Hepatocyte (in vitro differentiated cells): ENCODE data around the gene LRMDA. TPM values are rescaled to one million over a fixed set of nuclear protein-coding genes. Genes with fewer than 3 reads are reported as not detected.

Experiments used
- DNase-seq: peaks from one replicate; pipeline ENCODE4 v3.0.0-alpha.2; 2016; ENCODE audit warnings: low spot score
- H2AFZ ChIP-seq: fragments of 200-600 bp; sonication (generic); 2 replicates; pipeline ENCODE4 v1.6.0; 2016; ENCODE audit warnings: antibody characterized with exemption, mild to moderate bottlenecking
- H3K27ac ChIP-seq: fragments of 200-600 bp; sonication (generic); 2 replicates; pipeline ENCODE4 v1.5.1; 2016; ENCODE audit warnings: mild to moderate bottlenecking
- H3K27me3 ChIP-seq: fragments of 200-600 bp; sonication (generic); 2 replicates; pipeline ENCODE4 v1.6.1; 2016
- H3K36me3 ChIP-seq: fragments of 200-600 bp; sonication (generic); replicated peaks from 2 replicates; pipeline ENCODE4 v1.5.1; 2016; ENCODE audit warnings: low read depth; ENCODE audit not compliant: insufficient read depth
- H3K4me1 ChIP-seq: fragments of 200-600 bp; sonication (generic); 2 replicates; pipeline ENCODE4 v1.5.1; 2016; ENCODE audit warnings: mild to moderate bottlenecking, moderate library complexity; ENCODE audit not compliant: insufficient read depth
- H3K4me2 ChIP-seq: fragments of 200-600 bp; sonication (generic); 2 replicates; pipeline ENCODE4 v1.6.0; 2016
- H3K4me3 ChIP-seq: fragments of 200-600 bp; sonication (generic); 2 replicates; pipeline ENCODE4 v1.5.1; 2016; ENCODE audit warnings: mild to moderate bottlenecking
- H3K79me2 ChIP-seq: fragments of 200-600 bp; sonication (generic); 2 replicates; pipeline ENCODE4 v1.6.0; 2017; ENCODE audit warnings: mild to moderate bottlenecking
- H3K9me2 ChIP-seq: fragments of 200-600 bp; sonication (generic); replicated peaks from 2 replicates; pipeline ENCODE4 v1.6.0; 2017; ENCODE audit warnings: mild to moderate bottlenecking; ENCODE audit not compliant: insufficient read depth
- H3K9me3 ChIP-seq: fragments of 200-600 bp; sonication (generic); 2 replicates; pipeline ENCODE4 v1.5.1; 2016; ENCODE audit warnings: low read depth, mild to moderate bottlenecking
- H4K20me1 ChIP-seq: fragments of 200-600 bp; sonication (generic); 2 replicates; pipeline ENCODE4 v1.6.0; 2016; ENCODE audit warnings: mild to moderate bottlenecking; ENCODE audit not compliant: insufficient read depth, poor library complexity, severe bottlenecking
- CTCF ChIP-seq: fragments of 200-600 bp; sonication (generic); IDR thresholded peaks from 2 replicates; pipeline ENCODE4 v1.5.1; 2016; ENCODE audit warnings: antibody characterized with exemption, mild to moderate bottlenecking; ENCODE audit not compliant: poor library complexity
- EZH2 ChIP-seq: fragments of 200-600 bp; sonication (generic); IDR thresholded peaks from 2 replicates; pipeline ENCODE4 v1.6.1; 2016; ENCODE audit warnings: antibody characterized with exemption, mild to moderate bottlenecking, borderline replicate concordance
- EZH2phosphoT487 ChIP-seq: fragments of 200-600 bp; sonication (generic); IDR thresholded peaks from one replicate; pipeline ENCODE4 v1.6.1; 2018; ENCODE audit warnings: antibody characterized with exemption, mild to moderate bottlenecking, low read depth, moderate library complexity; ENCODE audit not compliant: unreplicated experiment, severe bottlenecking
- WGBS: methylation state at CpG from one replicate; pipeline ENCODE4 v1.1.6; 2016; ENCODE audit warnings: low lambda C conversion rate; ENCODE audit errors: missing lambda C conversion rate; 5-methylcytosine and 5-hydroxymethylcytosine counted together
- polyA plus RNA-seq: library from polyadenylated mRNA; unstranded; fragments of >200 nt; fragmentation: Nextera tagmentation; extraction: Ambion mirVana; gene quantifications from 2 replicates; pipeline ENCODE4 v1.2.1, GENCODE V29; 2016
- total RNA-seq: library from RNA; depleted of rRNA; stranded (reverse); fragments of >200 nt; gene quantifications from 2 replicates; pipeline ENCODE4 v1.2.3, GENCODE V29; 2014

LRMDA gene
- total and polyA plus RNA-seq, 2 experiments from 2014 or later = 5.6 to 15.7 TPM

- WGBS = 88% methylated on average over 1 of the region's 1 CpG
- Histone ChIP-seq H3K27ac (no peak overlapping the region), H3K4me1 (peaks cover 2% of the 10 kb centered on the region), H3K36me3 (no peaks in the 10 kb centered on the region), H4K20me1 (no peaks in the 10 kb centered on the region), H3K9me2 (no peaks in the 10 kb centered on the region), H3K4me3 (no peak overlapping the region), H3K79me2 (no peaks in the 10 kb centered on the region), H3K9me3 (no peaks in the 10 kb centered on the region), H2AFZ (no peak overlapping the region), H3K4me2 (no peak overlapping the region), H3K27me3 (no peaks in the 10 kb centered on the region)
- TF ChIP-seq EZH2phosphoT487 = no peak
- no peak for TF ChIP-seq EZH2
- TF ChIP-seq CTCF = no peak
- DNase-seq = no peak
These were observed 826.4 kb downstream of the LRMDA start for GRCh38 chr10:76257816-76258215.

- Histone ChIP-seq H3K27me3 (no peaks in the 10 kb centered on the region), H3K9me2 (no peaks in the 10 kb centered on the region), H4K20me1 (no peaks in the 10 kb centered on the region), H3K27ac (no peak overlapping the region), H3K79me2 (no peaks in the 10 kb centered on the region), H3K4me1 (no peaks in the 10 kb centered on the region), H3K4me3 (no peak overlapping the region), H3K9me3 (no peaks in the 10 kb centered on the region), H3K4me2 (no peak overlapping the region), H2AFZ (no peak overlapping the region), H3K36me3 (no peaks in the 10 kb centered on the region)
- TF ChIP-seq EZH2phosphoT487 (no peak), EZH2 (no peak), CTCF (no peak)
- 90% methylated on average over 4 of the region's 4 CpGs for WGBS
- DNase-seq = no peak
These were observed 834.2 kb downstream of the LRMDA start for GRCh38 chr10:76265441-76266113.

GRCh38 chr10:76268530-76268929 is 837.1 kb downstream of the LRMDA start:
- Histone ChIP-seq H3K9me3 (no peaks in the 10 kb centered on the region), H3K4me1 (no peaks in the 10 kb centered on the region), H4K20me1 (no peaks in the 10 kb centered on the region), H2AFZ (no peak overlapping the region), H3K27ac (no peak overlapping the region), H3K36me3 (no peaks in the 10 kb centered on the region), H3K27me3 (no peaks in the 10 kb centered on the region), H3K9me2 (no peaks in the 10 kb centered on the region), H3K4me3 (no peak overlapping the region), H3K79me2 (no peaks in the 10 kb centered on the region), H3K4me2 (no peak overlapping the region)
- TF ChIP-seq EZH2 (no peak), CTCF (no peak), EZH2phosphoT487 (no peak)
- no peak for DNase-seq
- 93% methylated on average over 5 of the region's 5 CpGs for WGBS

GRCh38 chr10:76268954-76269353 is 837.5 kb downstream of the LRMDA start:
- Histone ChIP-seq H4K20me1 (no peaks in the 10 kb centered on the region), H3K4me3 (no peak overlapping the region), H3K36me3 (no peaks in the 10 kb centered on the region), H3K4me1 (no peaks in the 10 kb centered on the region), H3K4me2 (no peak overlapping the region), H3K9me3 (no peaks in the 10 kb centered on the region), H3K27me3 (no peaks in the 10 kb centered on the region), H2AFZ (no peak overlapping the region), H3K79me2 (no peaks in the 10 kb centered on the region), H3K27ac (no peak overlapping the region), H3K9me2 (no peaks in the 10 kb centered on the region)
- no peak for DNase-seq
- no peak for TF ChIP-seq EZH2phosphoT487
- TF ChIP-seq CTCF = no peak
- no peak for TF ChIP-seq EZH2
- WGBS = 86% methylated on average over 5 of the region's 5 CpGs
